ENCODE data around the gene FRAS1.
"Not testable (repeated sequence)": the region's sequence is repeated elsewhere in the genome, so short reads cannot be mapped to it uniquely, and the experiment has no call there.

The FRAS1 gene

GRCh38 chr4:78225236-78225635, 168.1 kb downstream of the FRAS1 start:
- no peak for DNase-seq

- no peak for DNase-seq
Observed at GRCh38 chr4:78226279-78226678, 169.2 kb downstream of the FRAS1 start.

GRCh38 chr4:78227411-78228057, 170.4 kb downstream of the FRAS1 start:
- no peak for DNase-seq

- no peak for DNase-seq
Observed at GRCh38 chr4:78235800-78236199, 178.7 kb downstream of the FRAS1 start.

- no peak for DNase-seq
Observed at GRCh38 chr4:78237360-78237759, 180.2 kb downstream of the FRAS1 start.

- no peak for DNase-seq
Observed at GRCh38 chr4:78242071-78242470, 184.9 kb downstream of the FRAS1 start.

- DNase-seq, result no peak
Observed at GRCh38 chr4:78244705-78245485, 187.8 kb downstream of the FRAS1 start.

GRCh38 chr4:78247536-78248285, 190.6 kb downstream of the FRAS1 start:
- no peak for DNase-seq

- DNase-seq, result no peak
Observed at GRCh38 chr4:78250500-78250899, 193.4 kb downstream of the FRAS1 start.

- not testable (repeated sequence) for DNase-seq
Observed at GRCh38 chr4:78252773-78253172, 195.7 kb downstream of the FRAS1 start.

- DNase-seq, result no peak
Observed at GRCh38 chr4:78254893-78255292, 197.8 kb downstream of the FRAS1 start.

- no peak for DNase-seq
Observed at GRCh38 chr4:78265006-78265405, 207.9 kb downstream of the FRAS1 start.

GRCh38 chr4:78267790-78268189, 210.7 kb downstream of the FRAS1 start:
- DNase-seq, result no peak

GRCh38 chr4:78268597-78268996, 211.5 kb downstream of the FRAS1 start:
- no peak for DNase-seq

- DNase-seq, result not testable (repeated sequence)
Observed at GRCh38 chr4:78275450-78275849, 218.3 kb downstream of the FRAS1 start.

GRCh38 chr4:78286281-78286680, 229.2 kb downstream of the FRAS1 start:
- no peak for DNase-seq

- DNase-seq, result no peak
Observed at GRCh38 chr4:78288327-78288726, 231.2 kb downstream of the FRAS1 start.

GRCh38 chr4:78291277-78291676, 234.2 kb downstream of the FRAS1 start:
- no peak for DNase-seq

GRCh38 chr4:78292341-78292740, 235.2 kb downstream of the FRAS1 start:
- no peak for DNase-seq

- no peak for DNase-seq
Observed at GRCh38 chr4:78292856-78293255, 235.7 kb downstream of the FRAS1 start.

GRCh38 chr4:78293348-78293747, 236.2 kb downstream of the FRAS1 start:
- no peak for DNase-seq

GRCh38 chr4:78293821-78294301, 236.7 kb downstream of the FRAS1 start:
- no peak for DNase-seq

GRCh38 chr4:78296261-78296660, 239.1 kb downstream of the FRAS1 start:
- no peak for DNase-seq
